NCI-H2196 (cell line): ENCODE data around the gene B4GALT6.

Experiments
- DNase-seq: peaks from one replicate; lab custom pipeline; 2025; ENCODE audit not compliant: unreplicated experiment; lab: John Stamatoyannopoulos, UW

B4GALT6 gene

DNA sequence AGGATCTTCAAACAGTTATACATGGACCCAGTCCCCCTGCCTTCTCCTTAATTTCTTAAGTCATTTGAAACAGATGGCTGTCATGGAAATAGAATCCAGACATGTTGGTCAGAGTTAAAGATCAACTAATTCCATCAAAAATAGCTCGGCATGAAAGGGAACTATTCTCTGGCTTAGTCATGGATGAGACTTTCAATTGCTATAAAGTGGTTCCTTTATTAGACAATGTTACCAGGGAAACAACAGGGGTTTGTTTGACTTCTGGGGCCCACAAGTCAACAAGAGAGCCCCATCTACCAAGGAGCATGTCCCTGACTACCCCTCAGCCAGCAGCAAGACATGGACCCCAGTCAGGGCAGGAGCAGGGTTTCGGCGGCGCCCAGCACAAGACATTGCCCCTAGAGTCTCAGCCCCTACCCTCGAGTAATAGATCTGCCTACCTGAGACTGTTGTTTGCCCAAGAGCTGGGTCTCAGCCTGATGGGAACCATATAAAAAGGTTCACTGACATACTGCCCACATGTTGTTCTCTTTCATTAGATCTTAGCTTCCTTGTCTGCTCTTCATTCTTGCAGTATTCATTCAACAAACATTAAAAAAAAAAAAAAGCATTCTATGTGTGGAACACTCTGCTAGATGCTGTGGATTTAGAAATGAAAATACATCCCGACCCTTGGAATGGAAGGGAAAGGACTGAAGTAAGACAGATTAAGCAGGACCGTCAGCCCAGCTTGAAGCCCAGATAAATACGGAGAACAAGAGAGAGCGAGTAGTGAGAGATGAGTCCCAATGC lies 88.1 kb downstream of the B4GALT6 start:
- no peak for DNase-seq

DNA sequence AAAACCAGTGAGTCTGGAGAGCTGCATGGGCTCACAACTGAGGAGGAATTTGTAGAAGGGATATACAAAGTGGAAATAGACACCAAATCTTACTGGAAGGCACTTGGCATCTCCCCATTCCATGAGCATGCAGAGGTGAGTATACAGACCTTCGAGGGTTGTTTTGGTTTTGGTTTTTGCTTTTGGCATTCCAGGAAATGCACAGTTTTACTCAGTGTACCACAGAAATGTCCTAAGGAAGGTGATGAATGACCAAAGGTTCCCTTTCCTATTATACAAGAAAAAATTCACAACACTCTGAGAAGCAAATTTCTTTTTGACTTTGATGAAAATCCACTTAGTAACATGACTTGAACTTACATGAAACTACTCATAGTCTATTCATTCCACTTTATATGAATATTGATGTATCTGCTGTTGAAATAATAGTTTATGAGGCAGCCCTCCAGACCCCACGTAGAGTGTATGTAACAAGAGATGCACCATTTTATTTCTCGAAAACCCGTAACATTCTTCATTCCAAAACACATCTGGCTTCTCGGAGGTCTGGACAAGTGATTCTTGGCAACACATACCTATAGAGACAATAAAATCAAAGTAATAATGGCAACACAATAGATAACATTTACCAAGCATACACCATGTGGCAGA lies 89.1 kb downstream of the B4GALT6 start:
- DNase-seq: no peak

DNA sequence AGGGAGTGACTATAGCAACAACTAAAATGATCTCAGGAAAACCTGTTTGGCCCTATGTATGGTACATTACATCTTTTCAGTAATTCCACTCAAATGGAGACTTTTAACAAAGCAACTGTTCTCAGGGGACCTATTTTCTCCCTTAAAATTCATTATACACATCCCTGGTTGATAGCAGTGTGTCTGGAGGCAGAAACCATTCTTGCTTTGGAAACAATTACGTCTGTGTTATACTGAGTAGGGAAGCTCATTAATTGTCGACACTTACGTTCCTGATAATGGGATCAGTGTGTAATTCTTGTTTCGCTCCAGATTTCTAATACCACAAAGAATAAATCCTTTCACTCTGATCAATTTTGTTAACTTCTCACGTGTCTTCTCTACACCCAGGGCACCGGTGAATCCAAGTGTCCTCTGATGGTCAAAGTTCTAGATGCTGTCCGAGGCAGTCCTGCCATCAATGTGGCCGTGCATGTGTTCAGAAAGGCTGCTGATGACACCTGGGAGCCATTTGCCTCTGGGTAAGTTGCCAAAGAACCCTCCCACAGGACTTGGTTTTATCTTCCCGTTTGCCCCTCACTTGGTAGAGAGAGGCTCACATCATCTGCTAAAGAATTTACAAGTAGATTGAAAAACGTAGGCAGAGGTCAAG lies 91.7 kb downstream of the B4GALT6 start:
- DNase-seq: no peak

DNA sequence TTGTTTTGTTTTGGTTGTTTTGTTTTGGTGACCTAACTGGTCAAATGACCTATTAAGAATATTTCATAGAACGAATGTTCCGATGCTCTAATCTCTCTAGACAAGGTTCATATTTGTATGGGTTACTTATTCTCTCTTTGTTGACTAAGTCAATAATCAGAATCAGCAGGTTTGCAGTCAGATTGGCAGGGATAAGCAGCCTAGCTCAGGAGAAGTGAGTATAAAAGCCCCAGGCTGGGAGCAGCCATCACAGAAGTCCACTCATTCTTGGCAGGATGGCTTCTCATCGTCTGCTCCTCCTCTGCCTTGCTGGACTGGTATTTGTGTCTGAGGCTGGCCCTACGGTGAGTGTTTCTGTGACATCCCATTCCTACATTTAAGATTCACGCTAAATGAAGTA lies 92.8 kb downstream of the B4GALT6 start, which contains the start of gene TTR:
TSS of gene TTR (plus strand) at position 250 of the 400 bp plus-strand sequence. CDS start at position 276, 26 bp downstream.
- DNase-seq: no peak

DNA sequence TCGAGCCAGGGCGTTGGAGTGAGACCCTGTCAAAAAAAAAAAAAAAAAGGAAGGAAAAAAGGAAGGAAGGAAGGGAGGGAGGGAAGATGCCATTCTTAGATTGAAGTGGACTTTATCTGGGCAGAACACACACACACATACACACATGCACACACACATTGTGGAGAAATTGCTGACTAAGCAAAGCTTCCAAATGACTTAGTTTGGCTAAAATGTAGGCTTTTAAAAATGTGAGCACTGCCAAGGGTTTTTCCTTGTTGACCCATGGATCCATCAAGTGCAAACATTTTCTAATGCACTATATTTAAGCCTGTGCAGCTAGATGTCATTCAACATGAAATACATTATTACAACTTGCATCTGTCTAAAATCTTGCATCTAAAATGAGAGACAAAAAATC lies 93.3 kb downstream of the B4GALT6 start:
- DNase-seq: no peak

DNA sequence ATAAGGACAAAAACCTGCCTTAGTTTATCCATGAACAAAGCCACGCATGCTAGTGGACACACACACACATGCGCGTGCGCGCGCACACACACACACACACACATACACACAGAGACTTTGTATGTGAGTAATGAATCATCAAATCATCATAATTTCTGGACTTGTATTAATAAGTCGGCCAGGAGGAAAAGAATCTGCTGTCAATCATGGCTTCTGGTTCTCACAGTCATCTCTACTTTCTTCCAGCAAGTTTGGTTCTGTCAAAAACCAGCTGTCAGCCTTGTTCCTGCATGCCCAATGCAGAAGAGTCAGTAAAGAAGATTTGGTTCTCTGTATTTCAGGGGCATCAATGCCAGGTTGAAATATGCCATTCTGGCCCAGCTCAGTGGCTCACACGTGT lies 93.8 kb downstream of the B4GALT6 start:
- DNase-seq: no peak

DNA sequence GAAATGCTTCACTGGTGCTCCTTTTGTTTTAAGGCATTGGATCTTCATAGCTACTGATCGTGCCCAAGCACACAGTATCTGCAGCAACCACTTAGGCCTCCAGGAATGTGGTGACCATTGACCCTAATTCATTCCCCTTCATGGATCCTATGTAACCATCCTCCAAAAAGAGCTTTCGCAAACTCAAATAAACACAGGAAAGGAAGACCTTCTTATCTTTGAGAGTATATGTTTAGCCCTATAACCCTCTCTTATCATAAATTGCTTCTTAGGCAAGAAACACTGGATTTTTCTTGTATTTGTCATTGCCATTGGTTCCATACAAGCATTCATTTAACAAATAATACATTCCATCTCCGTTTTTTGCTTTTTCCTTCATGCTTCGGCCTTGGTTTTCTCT lies 96.9 kb downstream of the B4GALT6 start:
- DNase-seq: no peak

DNA sequence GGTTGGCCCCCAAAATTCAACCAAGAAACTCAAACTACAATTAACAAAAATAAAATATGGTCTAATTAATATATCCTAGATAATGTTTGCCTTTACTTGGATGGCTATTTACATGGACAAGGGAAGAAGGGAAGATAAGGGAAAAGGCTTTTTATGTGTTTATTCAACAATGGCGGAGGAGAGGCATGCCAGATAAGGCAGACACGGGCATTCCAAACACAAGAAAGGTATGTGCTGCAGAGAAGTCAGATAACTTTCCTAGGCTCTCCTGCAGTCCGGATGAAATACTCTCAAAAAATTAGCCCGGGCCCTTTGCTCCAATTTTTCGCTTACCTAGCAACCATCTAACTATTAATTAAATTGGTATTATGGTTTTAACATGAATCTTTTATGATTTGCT lies 97.8 kb downstream of the B4GALT6 start:
- no peak for DNase-seq

DNA sequence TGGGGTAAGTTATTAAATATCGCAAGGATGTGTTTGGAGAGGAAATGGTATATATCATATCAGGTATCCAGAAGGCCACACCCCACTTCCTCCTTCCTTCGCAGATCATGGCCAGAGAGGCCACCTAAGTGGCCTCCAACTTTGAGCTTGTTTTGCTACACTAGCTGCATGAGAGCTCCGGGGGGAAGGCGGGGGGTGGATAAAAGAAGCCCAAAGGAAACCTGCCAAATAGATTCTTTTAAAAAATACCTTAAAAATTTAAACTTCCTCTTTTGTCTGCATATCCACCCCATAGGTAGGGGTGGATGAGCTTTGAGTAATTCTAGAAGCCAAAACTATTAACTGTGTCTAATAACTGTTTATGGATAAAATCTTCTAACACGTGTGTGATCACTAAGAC lies 98.4 kb downstream of the B4GALT6 start:
- no peak for DNase-seq

DNA sequence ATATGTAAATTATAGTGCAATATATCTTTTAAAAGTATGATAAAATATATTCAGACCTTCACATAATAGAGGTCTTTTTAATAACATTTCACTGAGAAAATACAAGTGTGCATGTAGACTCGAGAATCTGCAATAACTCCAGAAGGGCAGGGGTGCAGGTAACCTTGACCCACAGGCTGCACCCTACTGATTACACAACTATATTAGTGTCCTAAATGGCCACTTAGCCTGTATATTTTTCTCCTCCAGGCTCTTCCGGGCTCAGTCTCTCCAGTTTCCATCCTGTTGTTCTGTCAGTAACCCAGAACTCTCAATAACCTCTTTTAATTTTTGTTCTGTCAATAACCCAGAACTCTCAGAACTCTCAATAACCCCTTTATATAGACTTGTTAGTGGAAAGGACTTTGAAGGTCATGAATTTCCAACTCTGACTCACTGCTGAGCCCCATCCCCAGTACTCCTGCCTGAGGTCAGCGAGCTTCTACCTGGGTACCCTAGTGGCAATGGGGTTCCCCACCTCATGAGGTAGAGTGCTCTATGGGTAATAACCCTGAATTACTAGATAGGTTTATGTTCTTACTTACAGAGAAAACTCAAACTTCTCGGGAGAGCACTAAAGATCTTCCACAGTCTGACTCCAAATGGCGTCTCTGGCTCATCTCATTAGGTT lies 101.1 kb downstream of the B4GALT6 start:
- DNase-seq: no peak

DNA sequence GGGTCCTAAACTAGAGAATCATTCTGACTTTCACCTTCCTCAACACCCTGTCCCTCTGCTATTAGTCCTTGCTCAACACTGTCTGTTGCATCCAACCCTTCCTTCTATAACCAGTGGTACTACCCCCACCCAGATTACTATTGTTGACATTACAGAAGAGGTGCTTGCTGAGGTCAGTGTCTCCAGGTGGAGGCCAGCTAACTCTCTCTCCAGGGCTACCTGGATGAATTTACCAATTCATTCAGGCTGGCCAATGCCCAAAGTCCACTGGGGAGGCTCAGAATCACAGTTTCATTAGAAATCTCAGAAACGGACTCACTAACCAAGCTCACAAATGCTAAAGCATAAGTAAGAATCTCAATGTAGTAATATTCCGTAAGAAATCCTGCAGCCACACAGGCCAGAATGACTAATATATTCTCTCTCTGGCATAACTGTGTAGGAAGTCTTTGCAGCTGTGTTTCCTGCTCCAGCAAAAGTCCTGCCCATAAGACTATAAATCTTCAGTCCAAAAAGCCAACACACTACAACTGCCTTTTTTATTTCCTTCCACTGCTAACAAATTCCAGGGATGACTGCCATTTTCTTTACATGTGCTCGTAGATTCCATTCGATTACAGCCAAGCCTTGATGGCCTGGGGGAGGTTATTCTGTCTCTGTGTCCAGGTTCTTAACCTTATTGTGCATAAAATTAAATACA lies 102.7 kb downstream of the B4GALT6 start:
- no peak for DNase-seq

DNA sequence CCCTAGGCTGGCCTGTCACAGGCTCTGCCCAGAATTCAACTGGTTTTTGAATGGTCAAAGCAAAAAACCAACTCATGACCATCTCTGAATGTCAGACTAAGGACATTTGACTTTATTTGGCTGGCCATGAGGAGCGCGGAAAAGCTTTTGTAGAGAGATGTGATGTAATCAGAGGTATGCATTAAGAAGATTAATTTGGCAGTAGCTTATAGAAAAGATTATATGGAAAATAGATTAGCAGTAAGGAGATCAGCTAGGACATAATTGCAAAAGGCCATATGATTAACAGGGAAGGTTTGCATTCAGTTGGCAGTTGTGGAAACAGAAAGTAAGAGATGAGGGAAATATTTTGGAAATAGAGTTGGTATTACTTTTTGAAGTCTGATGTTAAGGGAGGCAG lies 105.0 kb downstream of the B4GALT6 start:
- no peak for DNase-seq

DNA sequence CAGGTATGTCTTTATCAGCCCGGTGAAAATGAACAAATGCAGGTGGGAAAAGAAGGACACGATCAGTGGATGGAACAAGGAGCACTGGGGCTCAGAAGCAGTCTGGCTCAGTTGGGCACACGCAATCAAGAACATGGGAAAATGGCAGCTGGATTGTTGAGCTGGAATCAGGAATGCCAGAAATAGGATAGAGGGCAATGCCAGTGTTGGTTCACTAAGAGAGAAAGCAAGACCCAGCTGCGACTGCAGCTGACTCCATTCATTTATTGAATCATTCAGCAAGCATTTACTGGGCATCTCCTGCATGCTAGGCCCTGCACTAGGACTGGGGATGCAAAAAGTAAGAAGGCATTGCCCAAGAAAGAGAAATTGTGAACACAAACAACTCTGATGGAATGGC lies 106.3 kb downstream of the B4GALT6 start:
- DNase-seq: no peak

DNA sequence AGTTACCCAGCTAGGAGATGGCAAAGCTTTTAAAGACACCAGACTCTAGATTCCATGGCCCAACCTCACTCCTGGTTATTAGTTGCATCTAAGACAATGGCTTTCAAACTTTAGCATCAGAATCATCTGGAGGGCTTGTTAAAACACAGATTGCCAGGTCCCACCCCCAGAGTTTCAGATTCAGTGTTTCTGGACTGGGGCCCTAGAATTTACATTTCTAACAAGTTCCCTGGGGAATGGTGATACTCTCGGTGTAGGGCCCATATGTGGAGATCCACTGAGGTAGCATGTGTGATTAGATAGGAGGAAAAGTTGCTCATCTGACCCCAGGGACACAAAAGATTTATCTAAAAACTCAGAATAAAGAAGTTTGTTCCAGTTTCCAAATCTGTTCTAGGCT lies 107.2 kb downstream of the B4GALT6 start:
- DNase-seq: no peak

DNA sequence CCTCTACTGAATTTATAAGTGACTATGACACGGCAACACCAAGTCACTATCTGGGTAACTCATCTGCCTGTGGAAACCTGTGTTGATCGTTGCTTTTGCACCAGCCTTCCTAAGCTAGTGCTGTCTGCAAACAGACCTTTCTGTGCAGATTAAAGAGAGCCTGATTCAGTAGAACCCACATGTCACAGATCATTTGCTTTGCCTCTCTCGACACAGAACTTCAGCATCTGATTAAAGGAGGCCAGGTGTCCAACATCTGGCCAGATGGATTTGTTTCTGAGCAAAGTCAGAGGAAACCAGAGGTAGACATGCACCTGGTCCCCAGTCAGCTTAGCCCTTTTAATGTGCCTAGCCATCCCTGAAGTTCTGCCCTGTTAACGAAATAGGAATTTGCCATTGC lies 107.7 kb downstream of the B4GALT6 start:
- DNase-seq: no peak

DNA sequence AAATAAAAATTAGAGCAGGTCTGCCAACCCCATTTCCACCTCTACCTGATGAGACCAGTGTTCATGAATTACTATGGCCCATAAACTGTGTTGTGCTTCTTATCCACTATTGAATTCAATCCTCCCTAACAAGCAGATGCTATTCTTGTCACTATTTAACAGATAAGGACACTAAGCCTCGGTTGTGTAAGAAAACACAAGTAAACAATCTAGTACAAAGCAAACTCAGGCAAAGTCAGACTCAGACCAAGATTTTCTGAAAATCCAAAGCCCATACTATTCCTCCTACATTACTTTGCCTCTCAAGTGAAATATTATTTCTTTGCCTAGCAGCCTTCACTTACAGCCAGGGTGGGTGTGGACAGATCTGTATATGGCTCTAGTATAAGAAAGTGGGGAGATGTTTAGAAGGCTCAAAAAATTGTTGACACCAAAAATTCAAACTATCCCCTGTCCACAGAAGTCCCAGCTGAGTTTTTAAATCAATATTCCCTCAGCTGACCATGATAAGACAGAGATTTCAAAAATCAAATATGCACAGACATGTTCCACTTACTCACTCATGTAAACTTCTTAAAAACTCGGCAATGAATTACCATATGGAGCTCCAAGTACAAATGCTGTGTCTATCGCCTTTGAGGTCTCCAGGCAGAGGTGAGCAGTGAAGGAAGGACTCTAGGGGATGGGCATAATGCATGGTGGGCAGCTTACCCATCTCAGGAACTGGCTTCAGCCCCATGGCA lies 108.7 kb downstream of the B4GALT6 start:
- DNase-seq: no peak

DNA sequence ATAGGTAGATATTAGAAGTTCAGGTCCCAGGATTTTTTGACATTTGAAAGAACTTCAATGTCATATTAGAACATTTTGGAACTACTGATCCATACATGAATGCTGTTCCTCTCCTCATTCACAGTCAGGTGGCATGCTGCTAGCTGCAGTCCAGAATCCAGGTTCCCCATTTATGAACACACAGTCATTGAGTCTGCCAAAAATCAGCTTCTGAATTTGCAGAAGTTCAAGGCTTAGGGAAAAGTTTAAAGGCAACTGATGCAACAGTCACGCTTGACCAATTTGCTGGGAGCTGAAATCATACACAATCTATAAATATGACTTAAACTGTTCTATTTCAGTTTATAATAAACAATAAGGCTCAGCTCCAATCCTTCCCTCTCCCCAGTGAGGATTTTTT lies 110.0 kb downstream of the B4GALT6 start:
- no peak for DNase-seq
